ENCODE measurements around the gene RPS6KA2.

Gene RPS6KA2

GRCh38 chr6:166551754-166552495 lies 75.1 kb downstream of the RPS6KA2 start:
- no peak overlapping the region for H3K4me3 ChIP-seq (ENCODE audit: low read depth, low read length)
- TF ChIP-seq CTCF (IDR thresholded peaks at IDR 0.05; ENCODE audit: low read depth, low read length, missing control alignments): no peak
- DNase-seq (ENCODE audit: low read depth): no peak

- TF ChIP-seq CTCF (IDR thresholded peaks at IDR 0.05; ENCODE audit: low read depth, low read length, missing control alignments): no peak
- no peak for DNase-seq (ENCODE audit: low read depth)
- no peak overlapping the region for H3K4me3 ChIP-seq (ENCODE audit: low read depth, low read length)
These were observed 80.4 kb downstream of the RPS6KA2 start for GRCh38 chr6:166546653-166547052.

GRCh38 chr6:166545156-166546034 lies 81.7 kb downstream of the RPS6KA2 start:
- TF ChIP-seq CTCF (IDR thresholded peaks at IDR 0.05; ENCODE audit: low read depth, low read length, missing control alignments): no peak
- H3K4me3 ChIP-seq (ENCODE audit: low read depth, low read length): no peak overlapping the region
- no peak for DNase-seq (ENCODE audit: low read depth)

GRCh38 chr6:166544296-166544605 lies 82.8 kb downstream of the RPS6KA2 start:
- H3K4me3 ChIP-seq (ENCODE audit: low read depth, low read length): no peak overlapping the region
- DNase-seq (ENCODE audit: low read depth): no peak
- TF ChIP-seq CTCF (IDR thresholded peaks at IDR 0.05; ENCODE audit: low read depth, low read length, missing control alignments): no peak

GRCh38 chr6:166543603-166544295 lies 83.3 kb downstream of the RPS6KA2 start:
- DNase-seq (ENCODE audit: low read depth): no peak
- no peak overlapping the region for H3K4me3 ChIP-seq (ENCODE audit: low read depth, low read length)
- no peak for TF ChIP-seq CTCF (IDR thresholded peaks at IDR 0.05; ENCODE audit: low read depth, low read length, missing control alignments)

- no peak overlapping the region for H3K4me3 ChIP-seq (ENCODE audit: low read depth, low read length)
- DNase-seq (ENCODE audit: low read depth): no peak
- no peak for TF ChIP-seq CTCF (IDR thresholded peaks at IDR 0.05; ENCODE audit: low read depth, low read length, missing control alignments)
These were observed 84.5 kb downstream of the RPS6KA2 start for GRCh38 chr6:166542580-166542912.

Measured in GM12864 (cell line).